NCI-H345 treated with DMSO at 0.1 percent for 48 hours (cell line): ENCODE data around the gene TOP3B.

Experiments used
- DNase-seq: peaks from one replicate; lab custom pipeline; 2025; ENCODE audit not compliant: unreplicated experiment; lab: John Stamatoyannopoulos, UW

TOP3B gene

GRCh38 chr22:21963286-21963685 lies 19.3 kb downstream of the TOP3B start:
- DNase-seq: no peak

GRCh38 chr22:21962655-21962949 lies 20.0 kb downstream of the TOP3B start:
- DNase-seq: no peak

GRCh38 chr22:21961886-21962654 lies 20.5 kb downstream of the TOP3B start:
- DNase-seq: no peak

- DNase-seq: no peak
These were observed 21.3 kb downstream of the TOP3B start for GRCh38 chr22:21961127-21961867.

- no peak for DNase-seq
These were observed 22.1 kb downstream of the TOP3B start for GRCh38 chr22:21960200-21961126.

GRCh38 chr22:21959274-21960074 lies 23.1 kb downstream of the TOP3B start:
- DNase-seq: no peak

GRCh38 chr22:21958360-21959273 lies 24.0 kb downstream of the TOP3B start:
- DNase-seq: no peak

- DNase-seq: peak; percentile 66
These were observed 29.7 kb downstream of the TOP3B start, which contains the start of gene PPM1F for GRCh38 chr22:21952586-21953571. TSS of gene PPM1F (minus strand) at chr22:21952848. CDS start at chr22:21946048, 6,800 bp downstream.

GRCh38 chr22:21951931-21952465 lies 30.6 kb downstream of the TOP3B start:
- DNase-seq: no peak

GRCh38 chr22:21951062-21951461 lies 31.5 kb downstream of the TOP3B start:
- no peak for DNase-seq

- no peak for DNase-seq
These were observed 32.6 kb downstream of the TOP3B start for GRCh38 chr22:21949948-21950347.

GRCh38 chr22:21949569-21949918 lies 33.0 kb downstream of the TOP3B start:
- no peak for DNase-seq

- no peak for DNase-seq
These were observed 33.6 kb downstream of the TOP3B start for GRCh38 chr22:21948824-21949568.

- DNase-seq: no peak
These were observed 34.2 kb downstream of the TOP3B start for GRCh38 chr22:21948390-21948789.

GRCh38 chr22:21947040-21948014 lies 35.3 kb downstream of the TOP3B start:
- no peak for DNase-seq

- no peak for DNase-seq
These were observed 36.2 kb downstream of the TOP3B start for GRCh38 chr22:21946262-21946925.
